ENCODE results near the gene GNAI3.

Gene GNAI3

DNA sequence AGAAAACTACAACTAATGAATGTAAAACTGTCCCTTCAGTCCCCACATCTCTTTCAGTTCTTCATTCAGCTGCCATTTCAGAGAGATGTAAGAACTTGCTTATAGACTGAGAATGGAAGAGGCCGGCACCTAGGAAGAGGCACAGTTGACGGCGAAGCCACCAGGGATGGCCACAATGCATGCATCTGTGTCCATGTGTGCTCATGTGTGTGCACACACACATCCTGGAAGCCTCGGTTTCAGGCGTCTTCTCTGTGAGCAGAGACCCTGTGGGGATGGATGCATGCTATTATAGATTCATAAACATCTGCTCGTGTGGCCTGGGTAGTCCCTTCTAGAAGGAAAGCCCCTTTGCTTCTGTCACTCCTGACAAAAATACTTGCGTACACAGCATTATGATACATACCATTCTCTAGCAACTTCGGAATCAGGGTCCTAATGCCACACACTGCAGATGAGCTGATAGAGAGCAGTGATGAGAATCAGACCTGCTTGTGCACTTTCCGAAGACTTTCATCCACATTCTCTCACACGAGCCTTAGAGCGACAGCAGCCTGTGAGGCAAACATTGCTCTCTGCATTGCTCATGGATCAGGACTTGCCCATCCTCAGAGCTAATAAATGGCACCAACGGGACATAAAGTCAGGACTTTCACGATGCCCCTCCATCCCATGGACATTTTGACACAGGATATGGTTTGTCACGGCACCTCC is 21.2 kb upstream of the GNAI3 start:
- DNase-seq (ENCODE audit: low spot score): no peak

DNA sequence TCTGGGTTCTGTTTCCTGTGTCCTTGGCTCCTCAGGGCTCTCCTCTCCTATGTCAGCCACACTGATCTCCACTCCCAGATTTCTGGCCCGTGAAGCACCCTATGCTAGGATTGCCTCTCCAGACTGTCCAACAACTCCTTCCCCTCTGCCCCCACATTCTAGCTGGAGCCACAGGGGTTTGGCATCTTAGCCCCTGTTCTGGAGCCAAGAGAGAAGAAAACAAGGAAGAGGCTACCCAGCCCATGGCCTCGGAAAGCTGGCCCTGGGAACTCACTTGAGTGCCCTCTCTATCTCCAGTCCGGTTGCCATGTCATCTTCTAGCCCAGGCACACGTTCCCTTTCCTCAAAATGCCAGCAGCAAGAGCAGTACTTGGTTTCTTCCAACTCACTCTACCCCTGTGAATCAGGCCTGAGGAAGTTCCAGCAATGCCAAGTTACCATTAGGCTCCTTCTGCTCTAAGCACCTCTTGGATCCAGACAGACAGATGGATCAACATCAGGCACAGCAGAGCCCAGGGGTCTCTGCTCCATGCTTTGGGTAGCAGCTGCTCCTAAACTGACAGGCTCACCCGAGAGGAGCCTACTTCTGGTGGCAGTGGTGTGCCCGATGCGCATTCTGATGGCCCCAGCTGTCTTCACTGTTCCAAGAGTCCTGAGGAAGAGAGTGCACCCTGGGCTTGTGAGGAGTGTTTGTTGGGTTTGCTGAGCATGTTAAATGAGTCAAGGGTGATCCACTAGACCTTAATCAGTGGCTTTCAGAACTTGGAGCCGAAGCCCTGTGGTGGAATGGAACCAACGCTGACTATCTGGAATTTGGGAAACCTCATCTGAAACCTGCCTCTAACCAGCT is 20.3 kb upstream of the GNAI3 start:
- no peak for DNase-seq (ENCODE audit: low spot score)

DNA sequence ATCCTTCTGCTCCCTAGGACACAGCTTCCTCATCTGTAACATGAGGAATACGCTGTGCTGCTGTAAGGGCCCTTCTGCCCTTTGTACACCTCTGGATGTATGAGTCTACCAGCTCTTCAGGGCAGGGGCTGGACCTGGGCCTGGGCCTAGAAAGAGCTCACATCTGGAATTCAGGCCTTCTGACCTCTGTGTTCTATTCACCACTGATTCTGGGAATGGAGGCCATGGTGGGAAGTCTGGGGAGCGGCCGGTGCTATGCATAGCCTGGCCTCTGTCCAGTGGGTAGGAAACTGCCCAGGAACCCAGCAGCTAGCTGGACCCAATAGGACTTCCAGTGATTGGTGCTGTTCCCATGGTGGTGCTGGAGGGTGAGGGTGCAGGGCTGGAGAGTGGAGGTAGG is 19.7 kb upstream of the GNAI3 start:
- DNase-seq (ENCODE audit: low spot score): no peak

DNA sequence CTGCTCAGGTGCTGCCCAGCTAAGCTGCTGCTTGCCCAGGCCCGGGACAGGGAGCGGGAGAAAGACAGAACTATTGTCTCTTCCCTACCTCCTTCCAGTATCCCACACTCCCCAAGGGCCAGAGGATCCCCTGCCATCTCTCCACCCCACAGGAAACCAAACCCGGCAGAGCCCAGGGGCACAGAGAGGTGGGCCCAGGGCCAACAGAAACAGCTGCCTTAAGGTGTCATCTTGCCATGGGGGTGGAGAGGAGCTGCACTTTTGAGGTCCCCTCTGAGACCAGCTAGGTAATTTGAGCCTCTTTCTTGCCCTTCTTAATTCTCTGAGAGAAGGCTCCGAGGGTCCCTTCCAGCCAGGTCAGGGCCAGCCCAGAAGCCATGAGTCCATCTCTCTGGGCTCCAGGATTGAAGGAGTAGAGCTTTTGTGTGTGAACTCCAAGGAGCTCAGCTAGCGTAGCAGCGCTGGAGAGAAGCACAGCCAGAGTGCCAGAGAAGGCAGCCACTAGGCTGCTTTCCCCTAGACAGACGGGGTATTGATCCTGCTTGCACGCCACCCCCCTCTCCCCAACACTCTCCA is 18.4 kb upstream of the GNAI3 start:
- DNase-seq (ENCODE audit: low spot score): no peak

DNA sequence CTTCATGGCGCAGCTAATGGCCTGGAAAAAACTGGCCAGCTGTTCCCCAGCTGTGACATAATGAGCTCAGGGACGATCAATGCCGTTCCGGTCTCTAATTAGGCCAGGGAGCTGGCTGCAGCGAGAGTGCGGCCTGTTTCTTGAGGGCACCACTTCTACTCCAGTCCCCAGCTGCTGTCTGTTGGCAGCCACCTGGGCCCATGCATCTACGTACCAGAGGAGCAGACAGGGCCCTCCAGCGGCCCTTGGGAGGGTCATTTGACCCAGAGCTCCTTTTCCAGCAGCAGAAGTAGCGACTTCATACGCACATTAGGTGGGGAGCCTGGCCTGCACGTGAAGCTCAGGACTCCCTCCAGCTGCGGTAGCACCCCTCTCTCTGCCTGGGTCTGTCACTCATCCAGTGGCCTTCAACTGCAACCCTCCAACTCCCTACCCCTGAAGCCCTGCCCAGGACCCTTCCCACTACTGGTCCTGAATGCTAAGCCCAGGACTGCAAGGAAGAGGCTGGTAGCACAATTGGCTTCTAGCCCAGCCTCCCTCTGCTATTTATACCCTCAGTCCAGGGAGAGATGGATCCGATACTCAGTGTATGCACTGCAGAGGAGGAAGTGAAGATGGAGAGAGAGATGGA is 17.8 kb upstream of the GNAI3 start:
- DNase-seq (ENCODE audit: low spot score): no peak

DNA sequence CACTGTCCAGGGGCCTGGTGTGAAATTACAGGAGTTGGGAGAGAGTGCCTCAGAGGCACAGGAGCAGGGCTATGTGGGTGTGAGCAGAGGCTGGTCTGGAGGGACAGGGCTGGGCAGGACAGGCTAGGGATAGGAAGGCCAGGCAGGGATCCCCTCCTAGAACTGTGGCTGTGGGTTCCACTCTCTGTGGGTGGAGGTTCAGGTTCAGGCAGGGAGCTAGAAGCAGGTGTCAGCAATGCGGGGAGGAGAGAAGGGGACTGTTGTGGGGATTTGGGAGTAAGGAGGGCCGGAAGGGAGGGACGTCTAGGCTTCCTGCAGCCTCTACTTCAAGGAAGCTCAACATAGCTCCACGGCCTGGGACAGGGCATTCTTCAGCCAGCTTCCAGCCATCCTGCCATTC is 17.0 kb upstream of the GNAI3 start:
- no peak for DNase-seq (ENCODE audit: low spot score)

DNA sequence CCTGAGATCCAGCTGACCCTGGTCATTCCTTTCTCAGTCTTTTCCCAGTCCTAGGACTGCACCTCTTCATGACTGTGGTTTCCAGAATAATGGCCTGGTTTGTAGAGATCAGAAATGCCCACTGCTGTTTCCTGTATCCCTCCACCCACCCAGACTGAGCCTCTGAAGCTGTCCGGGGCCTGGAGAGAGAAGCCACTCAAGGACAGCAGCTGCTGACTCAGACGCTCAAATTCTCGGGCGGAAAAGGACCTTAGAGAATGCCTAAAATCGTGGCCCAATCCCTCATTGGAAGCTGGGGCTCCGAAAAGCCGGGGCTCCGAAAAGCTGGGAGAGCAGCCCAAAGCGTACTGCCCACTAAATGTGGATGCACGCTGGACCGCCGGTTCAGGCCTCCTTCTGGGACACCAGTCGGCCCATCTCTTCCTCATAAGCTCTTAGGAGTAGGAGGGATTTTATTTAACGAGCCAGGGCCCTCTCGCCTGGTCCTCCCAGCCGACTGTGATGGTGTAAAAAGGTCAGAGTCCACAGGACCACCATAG is 16.5 kb upstream of the GNAI3 start:
- no peak for DNase-seq (ENCODE audit: low spot score)

DNA sequence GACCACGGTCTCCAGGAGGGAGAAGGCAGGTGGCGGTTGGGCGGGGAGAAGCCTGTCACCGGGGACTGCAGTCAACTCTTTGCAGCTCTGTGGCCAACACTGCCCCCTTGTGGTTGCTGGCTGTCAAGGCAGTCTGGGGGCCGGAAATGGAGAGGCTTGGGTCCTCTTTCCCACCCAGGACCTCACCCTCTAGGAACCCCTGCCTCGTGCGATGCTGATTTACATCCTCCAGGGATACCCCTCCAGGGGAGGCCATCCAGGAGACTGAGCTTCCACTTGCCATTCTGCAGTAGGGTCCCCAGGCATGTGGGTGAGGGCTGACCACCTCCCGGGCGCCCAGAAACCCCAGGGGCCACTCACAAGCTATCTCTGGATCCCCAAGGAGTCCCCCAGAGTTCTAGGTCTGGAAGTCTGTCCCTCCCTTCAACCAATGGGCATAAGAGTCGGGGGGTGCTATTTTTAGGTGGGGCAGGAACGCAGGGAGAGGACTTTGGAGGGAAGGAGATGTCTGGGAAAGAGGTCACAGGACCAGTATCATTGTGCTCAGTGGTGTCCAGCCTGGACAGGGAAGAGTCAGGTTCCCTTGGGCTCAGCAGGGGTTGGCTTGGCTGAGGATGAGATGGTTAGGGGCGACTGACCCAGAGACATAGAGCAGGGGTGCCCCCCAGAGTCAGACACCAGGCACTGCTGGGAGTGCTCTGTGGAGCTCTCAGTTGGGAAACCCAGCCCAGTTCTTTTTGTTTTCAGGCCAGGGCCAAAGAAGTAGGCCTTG is 15.9 kb upstream of the GNAI3 start:
- DNase-seq (ENCODE audit: low spot score): peak; percentile 91

DNA sequence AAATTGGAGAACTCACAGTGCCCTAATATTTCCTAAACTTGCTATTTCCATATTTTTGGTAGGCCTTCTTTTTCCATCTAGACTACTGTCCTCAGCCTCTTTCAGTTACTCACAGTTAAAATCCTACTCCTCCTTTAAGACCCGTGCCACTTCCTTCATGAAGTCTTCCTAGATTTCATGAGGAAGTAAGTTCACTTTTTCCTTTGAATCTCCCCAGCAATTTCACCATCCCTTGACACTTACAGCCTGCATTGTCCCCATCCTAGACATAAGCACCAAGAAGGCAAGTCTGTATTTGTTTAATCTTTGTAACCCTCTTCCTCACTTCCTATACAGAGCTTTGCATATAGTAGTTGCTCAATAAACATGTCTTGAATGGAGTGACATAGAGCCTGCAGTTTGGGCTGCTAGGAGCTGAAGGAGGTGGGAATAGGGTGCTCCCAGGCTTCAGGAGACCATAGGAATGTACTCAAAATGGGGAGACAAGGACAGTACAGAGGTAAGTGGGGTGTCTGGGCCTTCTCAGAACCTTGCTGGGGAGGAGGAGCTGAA is 14.0 kb upstream of the GNAI3 start:
- no peak for DNase-seq (ENCODE audit: low spot score)

DNA sequence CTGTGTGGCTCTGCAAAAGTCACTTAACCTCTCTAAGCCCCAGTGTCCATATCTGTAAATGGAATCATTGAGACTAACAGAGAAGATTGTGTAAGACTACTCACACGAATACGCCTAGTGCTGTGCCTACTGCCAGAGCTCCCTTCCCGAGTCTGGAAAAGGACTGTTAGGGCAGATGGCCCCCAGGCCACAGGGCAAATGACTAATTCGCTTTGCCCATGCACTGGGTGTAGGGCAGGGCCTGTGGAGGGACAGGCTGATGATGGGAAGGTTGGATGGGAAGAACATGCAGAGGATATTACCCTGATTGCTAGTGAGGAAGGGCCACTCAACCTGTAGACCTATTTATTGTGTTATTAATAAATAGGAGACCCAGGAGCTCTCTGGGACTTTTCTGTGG is 12.9 kb upstream of the GNAI3 start:
- no peak for DNase-seq (ENCODE audit: low spot score)

DNA sequence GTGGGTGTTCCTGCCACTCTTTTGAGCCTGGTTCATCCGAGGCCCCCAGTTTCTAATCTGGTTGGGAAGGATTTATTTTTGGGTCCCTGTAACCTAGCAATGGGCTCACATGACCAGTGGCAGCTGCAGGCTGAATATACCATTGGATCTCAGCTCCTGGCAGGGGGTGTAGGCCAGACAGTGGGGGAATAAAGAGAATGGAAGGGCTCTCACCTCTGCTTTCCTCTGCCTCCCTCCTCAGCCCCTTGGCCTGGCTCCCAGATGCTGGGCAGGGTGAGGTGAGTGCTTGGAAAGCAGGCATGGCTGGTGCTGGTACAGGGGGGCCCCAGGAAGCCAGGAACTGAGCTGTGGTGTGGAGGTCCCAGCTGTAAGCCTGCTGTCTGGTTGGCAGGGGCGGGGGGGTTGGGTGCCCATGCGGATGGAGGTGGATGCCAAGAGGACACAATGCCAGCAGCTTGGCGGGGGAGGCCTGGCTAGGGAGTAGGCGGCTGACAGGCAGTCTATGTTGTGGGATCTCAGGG is 12.4 kb upstream of the GNAI3 start:
- no peak for DNase-seq (ENCODE audit: low spot score)

DNA sequence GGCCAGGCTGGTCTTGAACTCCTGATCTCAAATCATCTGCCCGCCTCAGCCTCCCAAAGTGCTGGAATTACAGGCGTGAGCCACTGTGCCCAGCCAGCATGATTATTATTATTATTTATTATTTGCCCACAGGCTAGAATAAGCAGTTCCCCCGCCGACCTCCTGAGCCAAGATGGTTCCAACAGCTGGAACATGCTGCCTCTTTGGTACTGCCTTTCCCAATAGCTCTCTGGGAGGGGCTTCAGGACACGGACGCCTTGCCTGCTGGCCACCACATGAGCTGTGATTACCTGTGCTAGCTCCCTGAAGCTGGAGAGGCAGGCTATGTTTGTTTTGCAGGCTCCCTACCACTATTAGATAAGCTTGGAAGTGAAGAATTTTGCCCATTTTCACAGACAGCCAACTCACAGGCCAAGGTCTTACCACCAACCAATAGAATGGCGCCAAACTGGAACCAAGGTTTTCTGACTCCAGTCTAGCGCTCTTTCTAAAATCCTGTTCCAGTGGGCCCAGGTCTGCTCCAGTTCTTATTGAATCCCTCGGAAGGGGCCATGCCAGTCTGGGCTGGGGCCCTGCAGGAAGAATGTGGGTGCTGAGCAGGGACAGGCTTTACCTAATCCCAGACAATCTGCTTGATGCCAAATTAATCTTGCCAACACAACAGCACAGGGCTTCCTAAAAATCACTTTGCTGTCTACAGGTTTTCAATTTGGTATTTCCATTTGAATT is 10.8 kb upstream of the GNAI3 start:
- no peak for DNase-seq (ENCODE audit: low spot score)

DNA sequence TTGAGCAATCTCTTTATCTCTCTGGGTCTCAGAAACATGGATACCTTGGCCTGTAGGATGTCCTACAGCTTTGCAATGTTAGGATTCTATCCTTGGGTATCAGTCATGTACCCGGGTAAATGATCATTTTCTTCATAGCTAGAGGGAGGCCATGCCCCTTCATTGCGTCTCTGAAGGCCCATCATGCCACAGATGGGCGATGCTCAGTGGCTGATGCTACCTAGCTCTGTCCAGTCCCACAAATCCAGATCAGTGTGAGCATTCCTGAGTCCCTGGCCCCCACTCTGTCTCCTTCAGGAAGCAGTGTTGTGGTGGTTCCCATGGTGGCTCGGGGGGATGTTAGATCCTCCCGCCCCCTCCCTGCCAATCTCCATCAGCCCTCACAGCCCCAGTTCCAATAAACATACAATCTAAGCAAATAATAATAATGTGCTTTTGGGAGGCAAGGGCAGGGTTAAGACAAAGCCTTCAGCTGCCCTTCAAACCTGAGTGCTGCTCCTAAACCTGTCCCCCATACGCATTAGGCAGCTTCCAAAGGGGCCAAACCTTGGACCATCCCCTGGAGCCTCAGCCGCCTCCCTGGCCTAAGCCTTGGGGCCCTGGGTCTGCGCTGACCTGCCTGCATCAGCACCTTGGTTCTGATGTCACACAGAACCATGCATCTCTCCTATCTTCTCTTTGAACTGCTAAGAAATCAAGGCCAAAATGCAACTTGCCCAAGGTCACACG is 9.4 kb upstream of the GNAI3 start:
- DNase-seq (ENCODE audit: low spot score): no peak

DNA sequence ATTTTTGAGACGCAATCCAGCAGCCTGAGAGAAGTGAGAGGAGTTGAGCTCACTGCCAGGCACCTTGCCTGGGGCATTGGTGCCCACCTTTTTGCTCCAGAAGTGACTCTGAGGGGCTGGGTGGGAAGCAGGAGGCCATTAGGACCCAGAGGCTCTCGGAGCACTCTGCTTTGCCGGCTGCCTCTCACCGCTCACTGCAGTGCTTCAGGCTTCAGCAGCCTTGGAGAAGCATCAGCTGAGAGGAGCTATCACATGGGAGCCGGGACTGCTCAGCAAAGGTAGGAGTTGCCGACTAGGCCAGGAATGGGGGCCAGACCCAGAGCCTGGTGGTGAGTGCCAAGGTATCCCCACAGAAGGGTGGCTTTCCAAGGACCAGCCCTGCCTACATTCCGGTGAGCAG is 8.7 kb upstream of the GNAI3 start, which contains the start of gene GPR61:
Gene GPR61, plus strand, starts transcription at position 197 of the 400 bp plus-strand sequence. CDS start 3,151 bp downstream, outside the sequence.
- DNase-seq (ENCODE audit: low spot score): no peak

DNA sequence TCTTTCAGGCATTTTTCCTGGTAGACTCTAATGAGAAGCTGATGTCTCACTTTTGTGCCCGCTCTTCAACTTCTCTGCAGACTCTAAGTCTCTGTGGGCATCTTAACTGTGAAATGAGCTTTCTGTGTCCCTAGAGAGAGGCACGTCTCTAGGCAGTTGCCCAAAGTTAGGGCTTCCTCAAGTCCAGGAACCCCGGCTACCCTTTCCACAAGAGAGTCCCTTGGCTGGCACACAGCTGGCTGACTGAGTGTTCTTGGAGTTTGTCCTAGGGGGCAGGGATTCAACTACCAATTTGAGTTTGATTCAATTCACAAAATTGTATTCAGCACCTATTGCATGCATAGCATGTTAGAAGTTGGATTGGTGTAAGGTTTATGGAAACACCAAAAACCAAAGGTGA is 7.3 kb upstream of the GNAI3 start:
- DNase-seq (ENCODE audit: low spot score): no peak

DNA sequence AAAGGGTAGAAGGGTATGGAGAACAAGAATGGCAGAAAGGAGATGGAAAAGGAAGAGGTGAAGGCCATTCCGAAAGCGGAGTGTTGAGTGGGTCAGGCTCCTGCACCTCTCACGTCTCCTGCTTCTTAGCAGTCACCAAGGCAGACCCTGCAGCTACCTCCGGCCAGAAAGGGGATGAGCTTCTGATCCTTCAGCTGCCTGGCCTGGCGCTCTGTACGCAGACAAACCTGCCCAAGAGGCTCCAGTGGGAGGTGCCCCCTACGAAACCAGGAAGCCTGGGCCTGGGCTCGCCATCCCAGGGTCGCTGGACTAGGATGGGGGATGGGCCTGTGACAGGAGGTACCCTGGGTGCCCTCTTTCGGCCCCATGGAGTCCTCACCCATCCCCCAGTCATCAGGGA is 5.8 kb upstream of the GNAI3 start:
- no peak for DNase-seq (ENCODE audit: low spot score)

DNA sequence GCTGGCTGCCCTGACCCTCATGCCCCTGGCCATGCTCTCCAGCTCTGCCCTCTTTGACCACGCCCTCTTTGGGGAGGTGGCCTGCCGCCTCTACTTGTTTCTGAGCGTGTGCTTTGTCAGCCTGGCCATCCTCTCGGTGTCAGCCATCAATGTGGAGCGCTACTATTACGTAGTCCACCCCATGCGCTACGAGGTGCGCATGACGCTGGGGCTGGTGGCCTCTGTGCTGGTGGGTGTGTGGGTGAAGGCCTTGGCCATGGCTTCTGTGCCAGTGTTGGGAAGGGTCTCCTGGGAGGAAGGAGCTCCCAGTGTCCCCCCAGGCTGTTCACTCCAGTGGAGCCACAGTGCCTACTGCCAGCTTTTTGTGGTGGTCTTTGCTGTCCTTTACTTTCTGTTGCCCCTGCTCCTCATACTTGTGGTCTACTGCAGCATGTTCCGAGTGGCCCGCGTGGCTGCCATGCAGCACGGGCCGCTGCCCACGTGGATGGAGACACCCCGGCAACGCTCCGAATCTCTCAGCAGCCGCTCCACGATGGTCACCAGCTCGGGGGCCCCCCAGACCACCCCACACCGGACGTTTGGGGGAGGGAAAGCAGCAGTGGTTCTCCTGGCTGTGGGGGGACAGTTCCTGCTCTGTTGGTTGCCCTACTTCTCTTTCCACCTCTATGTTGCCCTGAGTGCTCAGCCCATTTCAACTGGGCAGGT is 5.0 kb upstream of the GNAI3 start:
- DNase-seq (ENCODE audit: low spot score): no peak

DNA sequence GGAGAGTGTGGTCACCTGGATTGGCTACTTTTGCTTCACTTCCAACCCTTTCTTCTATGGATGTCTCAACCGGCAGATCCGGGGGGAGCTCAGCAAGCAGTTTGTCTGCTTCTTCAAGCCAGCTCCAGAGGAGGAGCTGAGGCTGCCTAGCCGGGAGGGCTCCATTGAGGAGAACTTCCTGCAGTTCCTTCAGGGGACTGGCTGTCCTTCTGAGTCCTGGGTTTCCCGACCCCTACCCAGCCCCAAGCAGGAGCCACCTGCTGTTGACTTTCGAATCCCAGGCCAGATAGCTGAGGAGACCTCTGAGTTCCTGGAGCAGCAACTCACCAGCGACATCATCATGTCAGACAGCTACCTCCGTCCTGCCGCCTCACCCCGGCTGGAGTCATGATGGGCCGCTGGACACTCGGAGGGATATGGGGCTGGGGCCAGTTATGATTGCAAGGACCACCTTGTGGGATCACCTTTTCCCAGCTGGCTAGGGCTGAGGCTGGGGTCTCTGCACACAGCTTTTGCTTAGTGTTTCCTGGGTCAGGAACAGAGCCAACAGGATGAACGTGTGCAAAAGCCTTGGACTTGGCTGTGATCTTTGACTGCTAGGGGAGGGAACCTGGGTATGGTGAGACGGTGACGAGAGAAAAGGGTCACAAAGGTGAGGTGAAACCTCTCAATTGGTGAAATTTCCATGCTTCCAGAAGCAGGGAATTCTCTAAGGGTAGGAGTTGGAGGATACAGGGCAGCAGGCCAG is 4.3 kb upstream of the GNAI3 start:
- DNase-seq (ENCODE audit: low spot score): no peak

All from CD4-positive, alpha-beta T cell treated with Interleukin-2 at 100 ng/mL for 4 hours (primary cell).